ENCODE measurements around the gene MDFIC. TPM values are rescaled to one million over a fixed set of nuclear protein-coding genes. Genes with fewer than 3 reads are reported as not detected.

The MDFIC gene
- polyA plus RNA-seq, 1 experiment, result 35.9 TPM

DNA sequence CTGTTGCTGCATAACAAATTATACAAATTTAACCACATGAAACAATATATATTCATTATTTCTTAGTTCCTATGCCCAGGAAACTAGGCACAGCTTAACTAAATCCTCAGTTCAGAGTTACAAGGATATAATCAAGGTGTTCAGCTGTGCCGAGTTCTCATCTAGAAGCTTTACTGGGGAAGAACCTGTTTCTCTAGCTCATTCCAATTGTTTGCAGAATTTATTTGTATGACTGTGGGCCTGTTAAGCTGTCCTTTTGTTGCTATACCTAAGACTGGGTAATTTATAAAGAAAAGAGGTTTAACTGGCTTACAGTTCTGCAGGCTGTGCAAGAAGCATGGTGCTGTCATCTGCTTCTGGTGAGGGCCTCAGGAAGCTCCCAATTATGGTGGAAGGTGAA lies 21.8 kb upstream of the MDFIC start:
- ChIA-PET CTCF (interaction anchor here (0.7 kb wide), 1 partner anchor 35 kb away, joined by 3 read pairs; no protein-coding TSS in a partner anchor), POLR2A (no interaction called here)
- Histone ChIP-seq H3K9me3 (ENCODE audit: control insufficient read depth, insufficient read depth, low read length) (no peaks in the 10 kb centered on the region), H3K4me3 (ENCODE audit: low read depth, low read length) (no peak overlapping the region), H3K27ac (ENCODE audit: low read depth, low read length) (no peak overlapping the region), H3K27me3 (ENCODE audit: control insufficient read depth, insufficient read depth, low read length) (no peaks in the 10 kb centered on the region)
- TF ChIP-seq, protein P1, sequence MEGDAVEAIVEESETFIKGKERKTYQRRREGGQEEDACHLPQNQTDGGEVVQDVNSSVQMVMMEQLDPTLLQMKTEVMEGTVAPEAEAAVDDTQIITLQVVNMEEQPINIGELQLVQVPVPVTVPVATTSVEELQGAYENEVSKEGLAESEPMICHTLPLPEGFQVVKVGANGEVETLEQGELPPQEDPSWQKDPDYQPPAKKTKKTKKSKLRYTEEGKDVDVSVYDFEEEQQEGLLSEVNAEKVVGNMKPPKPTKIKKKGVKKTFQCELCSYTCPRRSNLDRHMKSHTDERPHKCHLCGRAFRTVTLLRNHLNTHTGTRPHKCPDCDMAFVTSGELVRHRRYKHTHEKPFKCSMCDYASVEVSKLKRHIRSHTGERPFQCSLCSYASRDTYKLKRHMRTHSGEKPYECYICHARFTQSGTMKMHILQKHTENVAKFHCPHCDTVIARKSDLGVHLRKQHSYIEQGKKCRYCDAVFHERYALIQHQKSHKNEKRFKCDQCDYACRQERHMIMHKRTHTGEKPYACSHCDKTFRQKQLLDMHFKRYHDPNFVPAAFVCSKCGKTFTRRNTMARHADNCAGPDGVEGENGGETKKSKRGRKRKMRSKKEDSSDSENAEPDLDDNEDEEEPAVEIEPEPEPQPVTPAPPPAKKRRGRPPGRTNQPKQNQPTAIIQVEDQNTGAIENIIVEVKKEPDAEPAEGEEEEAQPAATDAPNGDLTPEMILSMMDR (IDR thresholded peaks at IDR 0.05; ENCODE audit: low read depth, low read length), result no peak
- no peak for DNase-seq (ENCODE audit: low read depth, low spot score)

DNA sequence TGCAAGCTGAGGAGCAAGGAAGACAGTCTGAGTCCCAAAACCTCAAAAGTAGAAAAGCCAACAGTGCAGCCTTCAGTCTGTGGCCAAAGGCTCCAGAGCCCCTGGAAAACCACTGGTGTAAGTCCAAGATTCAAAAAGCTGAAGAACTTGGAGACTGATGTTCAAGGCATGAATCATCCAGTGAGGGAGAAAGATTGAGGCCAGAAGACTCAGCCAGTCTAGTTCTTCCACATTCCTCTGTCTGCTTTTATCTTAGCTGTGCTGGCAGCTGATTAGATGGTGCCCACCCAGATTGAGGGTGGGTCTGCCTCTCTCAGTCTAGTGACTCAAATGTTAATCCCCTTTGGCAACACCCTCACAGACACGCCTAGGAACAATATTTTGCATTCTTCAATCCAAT lies 20.1 kb upstream of the MDFIC start:
- ChIA-PET POLR2A (no interaction called here), CTCF (interaction anchor here (0.7 kb wide), 1 partner anchor 596 kb away, joined by 3 read pairs; no protein-coding TSS in a partner anchor)
- H3K4me3 ChIP-seq (ENCODE audit: low read depth, low read length), result no peak overlapping the region
- no peaks in the 10 kb centered on the region for H3K27me3 ChIP-seq (ENCODE audit: control insufficient read depth, insufficient read depth, low read length)
- TF ChIP-seq, protein P1 (IDR thresholded peaks at IDR 0.05; ENCODE audit: low read depth, low read length), result no peak
- DNase-seq (ENCODE audit: low read depth, low spot score), result no peak
- H3K9me3 ChIP-seq (ENCODE audit: control insufficient read depth, insufficient read depth, low read length), result no peaks in the 10 kb centered on the region
- H3K27ac ChIP-seq (ENCODE audit: low read depth, low read length), result no peak overlapping the region

GRCh38 chr7:114903131-114903530 lies 18.8 kb upstream of the MDFIC start:
- Histone ChIP-seq H3K27me3 (ENCODE audit: control insufficient read depth, insufficient read depth, low read length) (no peaks in the 10 kb centered on the region), H3K27ac (ENCODE audit: low read depth, low read length) (no peak overlapping the region), H3K9me3 (ENCODE audit: control insufficient read depth, insufficient read depth, low read length) (peaks cover under 1% of the 10 kb centered on the region; the same call in 1 of the 2 replicates), H3K4me3 (ENCODE audit: low read depth, low read length) (no peak overlapping the region)
- TF ChIP-seq, protein P1 (IDR thresholded peaks at IDR 0.05; ENCODE audit: low read depth, low read length), result no peak
- POLR2A ChIA-PET, result no interaction called here
- DNase-seq (ENCODE audit: low read depth, low spot score), result no peak
- CTCF ChIA-PET, result no interaction called here

DNA sequence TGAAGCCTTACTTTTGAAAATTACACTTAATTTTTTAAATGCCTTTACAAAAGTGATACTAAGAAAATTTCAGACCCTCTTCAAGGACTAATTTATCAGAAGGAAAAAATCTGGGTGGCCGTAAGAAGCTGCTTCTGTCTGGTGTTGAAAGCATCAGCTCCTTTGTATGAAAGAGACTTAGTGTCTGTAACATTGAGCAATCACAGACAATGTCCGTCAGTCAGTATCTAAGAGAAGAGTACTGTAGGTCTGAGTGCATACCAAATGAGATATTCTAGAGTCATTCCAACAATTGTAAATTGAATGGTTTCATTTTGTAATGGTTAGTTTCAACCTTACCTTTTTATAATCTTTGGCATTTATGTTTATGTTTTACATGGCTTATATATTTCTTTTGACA lies 11.1 kb upstream of the MDFIC start:
- Histone ChIP-seq H3K4me3 (ENCODE audit: low read depth, low read length) (no peak overlapping the region), H3K9me3 (ENCODE audit: control insufficient read depth, insufficient read depth, low read length) (peaks cover 3% of the 10 kb centered on the region; the same call in 1 of the 2 replicates), H3K27ac (ENCODE audit: low read depth, low read length) (no peak overlapping the region), H3K27me3 (ENCODE audit: control insufficient read depth, insufficient read depth, low read length) (no peaks in the 10 kb centered on the region)
- TF ChIP-seq, protein P1 (IDR thresholded peaks at IDR 0.05; ENCODE audit: low read depth, low read length), result no peak
- ChIA-PET POLR2A (no interaction called here), CTCF (interaction anchor here (0.6 kb wide), 1 partner anchor 45 kb away, joined by 3 read pairs; no protein-coding TSS in a partner anchor)
- no peak for DNase-seq (ENCODE audit: low read depth, low spot score)

DNA sequence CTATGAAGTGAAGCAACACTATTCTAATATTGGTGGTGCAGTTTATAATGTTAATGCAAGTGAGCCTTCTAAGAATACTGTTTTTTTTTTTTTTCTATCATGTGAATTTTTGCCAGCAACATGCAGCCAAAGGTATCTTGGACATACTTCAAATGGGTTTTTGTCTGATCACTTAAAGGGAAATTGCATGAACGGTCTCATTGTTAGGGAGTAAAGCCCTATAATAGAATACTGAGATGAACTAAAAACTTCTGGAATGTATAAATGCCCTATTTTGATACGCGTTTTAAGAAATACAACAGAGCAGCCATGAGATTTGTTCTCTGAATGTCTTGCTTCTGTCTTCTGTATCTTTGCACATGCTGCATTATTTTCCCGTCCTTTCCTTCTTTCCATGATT lies 10.5 kb upstream of the MDFIC start:
- Histone ChIP-seq H3K9me3 (ENCODE audit: control insufficient read depth, insufficient read depth, low read length) (peaks cover 3% of the 10 kb centered on the region; the same call in 1 of the 2 replicates), H3K27ac (ENCODE audit: low read depth, low read length) (no peak overlapping the region), H3K4me3 (ENCODE audit: low read depth, low read length) (no peak overlapping the region), H3K27me3 (ENCODE audit: control insufficient read depth, insufficient read depth, low read length) (no peaks in the 10 kb centered on the region)
- POLR2A ChIA-PET, result no interaction called here
- TF ChIP-seq, protein P1 (IDR thresholded peaks at IDR 0.05; ENCODE audit: low read depth, low read length), result no peak
- DNase-seq (ENCODE audit: low read depth, low spot score), result no peak
- CTCF ChIA-PET, result interaction anchor here (0.6 kb wide), 1 partner anchor 46 kb away, joined by 3 read pairs; no protein-coding TSS in a partner anchor

All from AG04450 (cell line).